WERI-Rb-1 (cell line): ENCODE data around the gene MAP4K4.

Source experiments
- DNase-seq: peaks from one replicate; pipeline ENCODE4 v3.0.0-alpha.2; 2020
- H3K27ac ChIP-seq: fragments of 250-450 bp; sonication (Bioruptor Pico); 2 replicates; pipeline ENCODE4 v1.5.1; 2020; ENCODE audit warnings: mild to moderate bottlenecking, moderate library complexity
- H3K27me3 ChIP-seq: fragments of 250-450 bp; sonication (Bioruptor Pico); 2 replicates; pipeline ENCODE4 v1.5.1; 2021; ENCODE audit warnings: mild to moderate bottlenecking, low read depth, moderate library complexity; ENCODE audit not compliant: insufficient read depth, severe bottlenecking
- H3K36me3 ChIP-seq: fragments of 250-450 bp; sonication (Bioruptor Pico); 2 replicates; pipeline ENCODE4 v1.5.1; 2020; ENCODE audit warnings: mild to moderate bottlenecking, moderate library complexity
- H3K4me3 ChIP-seq: 2 replicates; pipeline ENCODE4 v1.5.1; 2011; ENCODE audit warnings: low read depth, mild to moderate bottlenecking, control low read depth, low read length
- H3K9me3 ChIP-seq: fragments of 250-450 bp; sonication (Bioruptor Pico); 2 replicates; pipeline ENCODE4 v1.5.1; 2021; ENCODE audit warnings: mild to moderate bottlenecking, moderate library complexity; ENCODE audit not compliant: severe bottlenecking
- TF ChIP-seq, protein P1 (sequence below): IDR thresholded peaks from 2 replicates; pipeline ENCODE4 v1.5.1; 2011; ENCODE audit warnings: low read depth, mild to moderate bottlenecking, control low read depth, inconsistent platforms, low read length

MAP4K4 gene

GRCh38 chr2:101684313-101684712 is 13.2 kb upstream of the MAP4K4 start:
- Histone ChIP-seq H3K36me3 (no peaks in the 10 kb centered on the region), H3K27me3 (no peaks in the 10 kb centered on the region), H3K9me3 (no peaks in the 10 kb centered on the region), H3K27ac (no peak overlapping the region), H3K4me3 (no peak overlapping the region)
- no peak for DNase-seq
- TF ChIP-seq, protein P1, sequence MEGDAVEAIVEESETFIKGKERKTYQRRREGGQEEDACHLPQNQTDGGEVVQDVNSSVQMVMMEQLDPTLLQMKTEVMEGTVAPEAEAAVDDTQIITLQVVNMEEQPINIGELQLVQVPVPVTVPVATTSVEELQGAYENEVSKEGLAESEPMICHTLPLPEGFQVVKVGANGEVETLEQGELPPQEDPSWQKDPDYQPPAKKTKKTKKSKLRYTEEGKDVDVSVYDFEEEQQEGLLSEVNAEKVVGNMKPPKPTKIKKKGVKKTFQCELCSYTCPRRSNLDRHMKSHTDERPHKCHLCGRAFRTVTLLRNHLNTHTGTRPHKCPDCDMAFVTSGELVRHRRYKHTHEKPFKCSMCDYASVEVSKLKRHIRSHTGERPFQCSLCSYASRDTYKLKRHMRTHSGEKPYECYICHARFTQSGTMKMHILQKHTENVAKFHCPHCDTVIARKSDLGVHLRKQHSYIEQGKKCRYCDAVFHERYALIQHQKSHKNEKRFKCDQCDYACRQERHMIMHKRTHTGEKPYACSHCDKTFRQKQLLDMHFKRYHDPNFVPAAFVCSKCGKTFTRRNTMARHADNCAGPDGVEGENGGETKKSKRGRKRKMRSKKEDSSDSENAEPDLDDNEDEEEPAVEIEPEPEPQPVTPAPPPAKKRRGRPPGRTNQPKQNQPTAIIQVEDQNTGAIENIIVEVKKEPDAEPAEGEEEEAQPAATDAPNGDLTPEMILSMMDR: no peak

DNA sequence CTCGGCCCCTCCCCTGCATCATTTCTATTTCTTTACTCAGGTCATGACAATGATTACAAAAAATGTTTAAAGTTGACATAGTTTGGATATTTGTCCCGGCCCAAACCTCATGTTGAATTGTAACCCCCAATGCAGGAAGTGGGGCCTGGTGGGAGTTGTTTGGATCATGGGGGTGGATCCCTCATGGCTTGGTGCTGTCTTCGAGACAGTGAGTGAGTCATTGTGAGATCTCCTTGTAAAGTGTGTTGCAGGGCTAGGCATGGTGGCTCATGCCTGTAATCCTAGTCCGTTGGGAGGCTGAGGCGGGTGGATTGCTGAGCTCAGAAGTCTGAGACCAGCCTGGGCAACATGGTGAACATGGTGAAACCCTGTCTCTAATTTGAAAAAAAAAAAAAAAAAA is 9.2 kb upstream of the MAP4K4 start:
- Histone ChIP-seq H3K27ac (no peak overlapping the region), H3K4me3 (no peak overlapping the region), H3K27me3 (no peaks in the 10 kb centered on the region), H3K36me3 (no peaks in the 10 kb centered on the region), H3K9me3 (no peaks in the 10 kb centered on the region)
- no peak for DNase-seq
- TF ChIP-seq, protein P1: no peak

DNA sequence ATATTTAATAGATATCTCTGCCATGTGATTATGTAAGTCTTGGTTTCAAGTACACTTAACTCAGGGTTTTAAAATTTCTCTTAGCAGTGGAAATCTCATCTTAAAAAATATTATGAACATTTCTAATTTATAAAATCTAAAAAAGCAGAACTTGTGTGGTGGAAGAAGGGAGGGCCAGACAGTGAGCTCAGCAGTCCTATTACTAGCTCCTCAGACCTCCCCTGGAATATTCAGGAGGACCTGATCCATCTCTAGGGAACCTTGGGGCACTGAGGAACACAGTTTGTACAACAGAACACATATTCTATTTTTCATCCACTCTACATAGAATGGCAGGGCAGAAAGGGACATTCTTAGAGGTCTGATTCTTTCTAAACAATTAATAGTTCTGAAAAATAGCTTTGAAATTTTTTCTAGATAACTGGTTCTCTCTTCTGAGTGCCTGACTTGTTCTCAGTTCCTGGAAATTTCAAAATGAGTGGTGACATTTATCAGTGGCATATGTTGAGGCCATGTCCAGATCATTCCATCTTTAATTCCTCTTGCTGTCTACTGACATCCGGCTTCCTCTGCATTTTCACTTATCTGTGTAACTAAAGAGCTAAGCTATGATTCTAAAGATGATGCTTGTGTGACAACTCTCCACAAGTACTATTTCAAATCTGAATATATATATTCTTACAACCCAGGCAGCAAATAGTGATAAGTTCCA is 8.2 kb upstream of the MAP4K4 start:
- TF ChIP-seq, protein P1: no peak
- no peaks in the 10 kb centered on the region for H3K9me3 ChIP-seq
- no peak for DNase-seq
- no peaks in the 10 kb centered on the region for H3K27me3 ChIP-seq
- no peak overlapping the region for H3K4me3 ChIP-seq
- no peak overlapping the region for H3K27ac ChIP-seq
- no peaks in the 10 kb centered on the region for H3K36me3 ChIP-seq

DNA sequence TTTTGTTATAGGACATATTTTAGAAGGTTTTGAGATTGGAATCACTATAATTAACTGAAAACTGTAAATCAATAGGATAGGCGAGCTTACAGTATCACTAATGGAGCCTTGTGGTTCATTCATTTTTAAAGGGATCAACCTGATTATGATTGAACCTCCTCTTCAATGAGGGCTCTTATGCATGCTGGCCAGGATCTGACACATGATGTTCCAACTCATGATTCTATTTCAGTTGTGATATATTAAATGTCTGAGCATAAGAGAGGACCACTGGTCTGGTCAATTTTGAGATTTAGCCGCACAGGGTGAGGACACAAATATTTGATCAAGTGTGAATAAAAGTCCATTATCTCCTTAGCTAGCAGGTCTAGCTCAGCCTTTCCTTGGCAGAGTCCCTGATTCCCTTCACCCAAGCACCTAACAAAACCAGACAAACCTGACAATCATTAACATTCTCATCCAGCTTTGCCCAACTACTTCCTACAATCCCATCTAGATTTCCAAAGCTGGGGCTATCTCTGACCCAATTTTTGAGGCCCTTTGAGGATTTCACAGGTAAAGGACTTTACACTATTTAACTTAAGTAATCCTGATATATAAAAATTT is 6.9 kb upstream of the MAP4K4 start:
- DNase-seq: no peak
- H3K4me3 ChIP-seq: no peak overlapping the region
- no peaks in the 10 kb centered on the region for H3K36me3 ChIP-seq
- no peaks in the 10 kb centered on the region for H3K27me3 ChIP-seq
- TF ChIP-seq, protein P1: no peak
- no peaks in the 10 kb centered on the region for H3K9me3 ChIP-seq
- no peak overlapping the region for H3K27ac ChIP-seq

- Histone ChIP-seq H3K4me3 (no peak overlapping the region), H3K9me3 (no peaks in the 10 kb centered on the region), H3K27me3 (no peaks in the 10 kb centered on the region), H3K27ac (no peak overlapping the region), H3K36me3 (no peaks in the 10 kb centered on the region)
- TF ChIP-seq, protein P1: no peak
- DNase-seq: no peak
Measured at GRCh38 chr2:101692041-101692440, 5.5 kb upstream of the MAP4K4 start.
